ENCODE data around the gene CAMTA1.

DNA sequence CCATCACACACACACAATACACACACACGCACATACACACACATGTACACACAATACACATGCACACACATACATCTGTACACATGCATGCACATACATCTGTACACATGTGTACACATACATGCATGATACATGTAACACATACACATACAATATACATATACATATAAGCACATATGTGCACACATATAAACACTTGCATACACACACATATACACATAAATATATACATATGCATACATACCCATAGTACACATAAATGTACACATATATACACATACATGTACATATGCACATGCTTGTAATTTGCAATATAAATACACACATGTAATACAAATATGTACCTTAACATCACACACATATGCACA lies 703.2 kb downstream of the CAMTA1 start:
- TF ChIP-seq POLR2A (IDR thresholded peaks at IDR 0.05; ENCODE audit: low read length) (no peak), GATA1 (IDR thresholded peaks at IDR 0.05; ENCODE audit: low read depth, low read length) (no peak)

Data from erythroblast (primary cell).